Measurements from ENCODE around the gene CCDC61.

Gene CCDC61

DNA sequence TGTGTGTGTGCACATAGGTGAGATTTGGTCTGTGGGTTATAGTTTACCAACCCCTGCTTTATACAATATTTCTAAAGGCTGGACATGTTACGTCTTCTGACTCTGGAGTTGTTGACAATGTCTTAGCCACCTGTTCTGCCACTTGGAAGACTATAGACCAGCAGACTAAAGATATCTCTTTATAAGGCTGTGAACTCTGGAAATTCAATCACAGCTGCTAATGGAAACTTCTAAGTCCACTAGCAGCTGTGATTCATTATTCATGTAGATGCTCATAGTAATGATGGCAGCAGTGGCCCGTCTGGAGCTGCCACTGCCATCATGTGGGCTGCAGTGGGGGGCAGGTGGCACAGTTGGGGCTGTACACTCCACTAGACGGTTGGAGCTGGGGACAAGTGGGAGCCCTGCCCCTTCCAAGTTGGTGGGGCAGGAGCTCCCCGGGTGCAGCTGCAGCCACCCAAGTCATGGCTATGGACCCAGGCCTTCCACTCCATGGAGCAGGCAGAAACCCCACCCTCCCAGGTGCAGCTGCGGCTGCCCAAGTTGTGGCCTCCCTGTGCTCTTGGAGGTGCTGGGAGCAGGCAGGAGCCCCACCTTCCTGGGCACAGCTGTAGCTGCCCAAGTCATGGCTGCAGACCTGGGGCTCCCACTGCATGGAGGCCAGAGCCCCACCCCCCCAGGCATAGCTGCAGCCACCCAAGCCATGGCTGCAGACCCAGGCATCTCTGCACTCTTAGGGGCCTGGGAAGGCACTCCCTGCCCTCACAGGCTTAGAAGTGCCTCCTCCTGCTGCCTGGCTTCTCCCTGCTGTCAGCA, 36.7 kb downstream of the CCDC61 start:
- H3K4me3 ChIP-seq (ENCODE audit: low read depth, low read length): no peak overlapping the region
- TF ChIP-seq, protein P1, sequence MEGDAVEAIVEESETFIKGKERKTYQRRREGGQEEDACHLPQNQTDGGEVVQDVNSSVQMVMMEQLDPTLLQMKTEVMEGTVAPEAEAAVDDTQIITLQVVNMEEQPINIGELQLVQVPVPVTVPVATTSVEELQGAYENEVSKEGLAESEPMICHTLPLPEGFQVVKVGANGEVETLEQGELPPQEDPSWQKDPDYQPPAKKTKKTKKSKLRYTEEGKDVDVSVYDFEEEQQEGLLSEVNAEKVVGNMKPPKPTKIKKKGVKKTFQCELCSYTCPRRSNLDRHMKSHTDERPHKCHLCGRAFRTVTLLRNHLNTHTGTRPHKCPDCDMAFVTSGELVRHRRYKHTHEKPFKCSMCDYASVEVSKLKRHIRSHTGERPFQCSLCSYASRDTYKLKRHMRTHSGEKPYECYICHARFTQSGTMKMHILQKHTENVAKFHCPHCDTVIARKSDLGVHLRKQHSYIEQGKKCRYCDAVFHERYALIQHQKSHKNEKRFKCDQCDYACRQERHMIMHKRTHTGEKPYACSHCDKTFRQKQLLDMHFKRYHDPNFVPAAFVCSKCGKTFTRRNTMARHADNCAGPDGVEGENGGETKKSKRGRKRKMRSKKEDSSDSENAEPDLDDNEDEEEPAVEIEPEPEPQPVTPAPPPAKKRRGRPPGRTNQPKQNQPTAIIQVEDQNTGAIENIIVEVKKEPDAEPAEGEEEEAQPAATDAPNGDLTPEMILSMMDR (IDR thresholded peaks at IDR 0.05; ENCODE audit: low read depth, low read length): no peak

DNA sequence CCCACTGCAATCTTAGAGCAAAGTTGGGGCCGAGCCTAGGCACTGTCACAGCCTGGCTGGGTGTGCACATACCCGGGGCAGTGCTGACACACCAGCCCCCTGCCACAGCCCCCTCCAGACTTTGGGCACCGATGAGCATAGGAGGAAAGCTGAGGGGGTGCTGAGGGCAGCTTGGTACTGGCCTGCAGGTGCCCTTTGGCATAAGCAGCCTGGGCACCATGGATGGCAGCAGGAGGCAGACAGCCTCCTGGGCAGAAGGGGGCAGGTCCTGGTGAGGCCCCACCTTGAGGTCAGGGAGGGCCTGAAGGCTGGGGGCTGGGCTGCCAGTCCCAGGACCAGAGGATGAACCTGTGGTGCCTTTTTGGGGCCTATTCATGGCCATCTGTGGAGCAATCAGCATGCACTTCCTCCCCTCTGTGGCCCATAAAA, 37.3 kb downstream of the CCDC61 start:
- TF ChIP-seq, protein P1 (IDR thresholded peaks at IDR 0.05; ENCODE audit: low read depth, low read length): no peak

DNA sequence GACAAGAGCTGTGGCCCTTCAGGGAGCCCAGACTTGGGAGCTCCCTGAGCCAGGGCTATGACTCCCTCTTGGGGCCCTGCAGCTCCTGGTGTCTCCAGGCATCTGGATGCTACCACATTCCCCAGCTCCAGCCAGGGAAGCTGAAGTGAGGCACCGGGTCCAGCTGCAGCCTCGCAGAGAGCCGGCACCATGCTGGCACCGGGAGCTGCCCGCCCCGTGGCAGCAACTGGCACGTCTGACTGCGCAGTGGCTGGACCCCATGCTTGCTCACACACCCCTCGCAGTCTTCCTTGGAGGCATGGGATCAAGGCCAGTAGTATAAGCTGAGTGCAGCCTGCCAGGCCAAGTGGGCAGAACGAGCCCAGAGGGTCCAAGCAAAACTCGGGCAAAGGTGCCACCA, 38.1 kb downstream of the CCDC61 start:
- no peak overlapping the region for H3K4me3 ChIP-seq (ENCODE audit: low read depth, low read length)
- TF ChIP-seq, protein P1 (IDR thresholded peaks at IDR 0.05; ENCODE audit: low read depth, low read length): no peak

More for the DNA sequence above, 37.3 kb downstream of the CCDC61 start:
- no peak overlapping the region for H3K4me3 ChIP-seq (ENCODE audit: low read depth, low read length)

DNA sequence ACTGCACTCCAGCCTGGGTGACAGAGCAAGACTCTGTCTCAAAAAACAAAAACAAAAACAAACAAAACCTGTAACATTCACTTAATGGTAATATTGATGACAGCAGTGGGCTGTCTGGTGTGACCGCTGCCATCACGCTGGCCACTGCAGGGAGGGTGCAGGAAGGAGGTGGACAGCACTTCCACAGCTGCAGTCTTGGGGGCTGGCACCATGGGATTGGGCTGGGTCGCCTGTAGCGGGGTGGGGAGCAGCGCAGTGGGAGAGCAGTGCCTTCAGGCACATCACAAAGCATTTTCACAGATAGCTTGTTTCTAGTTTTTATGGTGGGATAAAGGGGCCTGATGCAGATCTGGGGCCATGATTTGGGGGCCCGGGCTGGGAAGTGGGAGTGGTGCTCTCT, 40.3 kb downstream of the CCDC61 start:
- TF ChIP-seq, protein P1 (IDR thresholded peaks at IDR 0.05; ENCODE audit: low read depth, low read length): no peak
- no peak overlapping the region for H3K4me3 ChIP-seq (ENCODE audit: low read depth, low read length)

DNA sequence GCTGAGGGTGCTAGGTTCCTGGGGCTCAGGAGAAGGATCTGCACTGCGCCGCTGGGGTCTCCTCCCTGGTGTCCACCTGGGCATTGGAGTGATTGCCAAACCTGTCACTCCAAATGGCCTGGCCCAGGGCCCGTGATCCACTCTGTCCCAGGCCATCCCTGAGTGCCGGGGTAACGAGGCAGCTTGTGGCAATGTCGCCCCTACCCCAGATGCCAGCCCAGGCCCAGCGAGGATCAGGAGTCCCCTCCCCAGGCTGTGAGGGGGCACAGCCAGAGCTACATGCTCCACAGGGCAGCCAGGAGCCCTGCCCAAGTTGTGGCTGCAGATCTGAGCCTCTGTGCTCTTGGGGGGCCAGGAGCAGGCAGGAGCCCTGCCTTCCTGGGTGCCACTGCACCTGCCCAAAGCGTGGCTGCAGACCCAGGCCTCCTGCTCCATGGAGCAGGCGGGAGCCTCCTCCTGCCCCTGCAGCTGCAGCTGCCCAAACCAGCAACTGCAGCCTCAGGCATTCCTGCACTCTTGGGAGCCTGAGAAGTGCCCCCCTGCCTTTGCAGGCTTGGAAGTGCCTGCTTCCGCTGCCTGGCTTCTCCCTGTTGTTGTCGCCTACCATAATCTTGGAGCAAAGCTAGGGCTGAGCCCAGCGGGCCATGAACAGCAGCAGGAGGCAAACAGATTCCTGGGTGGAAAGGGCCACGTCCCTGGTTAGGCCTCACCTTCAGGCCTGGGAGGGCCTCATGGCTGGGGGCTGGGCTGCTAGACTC, 40.9 kb downstream of the CCDC61 start:
- TF ChIP-seq, protein P1 (IDR thresholded peaks at IDR 0.05; ENCODE audit: low read depth, low read length): no peak
- H3K4me3 ChIP-seq (ENCODE audit: low read depth, low read length): no peak overlapping the region

DNA sequence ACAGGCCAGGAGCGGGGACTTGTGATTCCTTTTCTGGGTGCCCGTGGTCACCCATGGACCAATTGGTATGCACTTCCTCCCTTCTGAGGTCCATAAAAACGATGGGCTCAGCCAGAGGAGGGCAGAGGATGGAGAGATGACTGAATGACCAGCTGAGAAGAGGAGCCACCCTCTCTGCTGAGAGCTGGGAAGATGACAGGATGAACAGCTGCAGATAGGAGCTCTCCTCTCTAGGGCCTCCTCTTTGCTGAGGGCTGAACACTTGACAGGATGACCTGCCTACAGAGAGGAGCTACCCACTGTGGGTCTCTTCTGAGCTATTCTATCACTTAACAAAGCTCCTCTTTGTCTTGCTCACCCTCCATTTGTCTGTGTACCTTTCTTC, 41.5 kb downstream of the CCDC61 start:
- TF ChIP-seq, protein P1 (IDR thresholded peaks at IDR 0.05; ENCODE audit: low read depth, low read length): no peak

DNA sequence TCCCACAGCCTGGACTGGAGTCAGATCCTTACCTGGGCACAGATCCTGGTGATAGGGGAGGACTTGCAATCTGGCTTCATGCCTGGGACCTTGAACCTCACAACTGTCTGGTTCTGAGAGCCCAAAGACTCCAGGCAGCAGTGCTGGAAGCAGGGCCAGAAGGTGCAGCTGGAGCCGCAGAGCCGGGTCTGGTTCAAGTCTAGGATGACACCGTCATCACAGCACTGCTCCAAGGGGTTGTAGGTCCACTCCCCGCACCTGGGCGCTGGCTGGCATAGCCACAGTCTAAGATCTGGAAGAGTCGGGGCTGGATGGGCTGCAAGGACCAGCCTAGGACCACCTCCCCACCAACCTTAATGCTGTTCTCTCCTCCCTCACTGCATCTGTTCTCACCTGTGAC, 44.9 kb downstream of the CCDC61 start:
- H3K4me3 ChIP-seq (ENCODE audit: low read depth, low read length): no peak overlapping the region
- TF ChIP-seq, protein P1 (IDR thresholded peaks at IDR 0.05; ENCODE audit: low read depth, low read length): no peak

More for the DNA sequence above, 41.5 kb downstream of the CCDC61 start:
- no peak overlapping the region for H3K4me3 ChIP-seq (ENCODE audit: low read depth, low read length)
